ENCODE results near the gene XPR1.

The XPR1 gene

GRCh38 chr1:180757657-180758056, 125.8 kb downstream of the XPR1 start:
- Histone ChIP-seq H4K20me1 (ENCODE audit: low read depth, low read length) (no peaks in the 10 kb centered on the region), H3K36me3 (ENCODE audit: low read length) (no peaks in the 10 kb centered on the region), H3K4me3 (ENCODE audit: insufficient read depth, low read length, poor library complexity, severe bottlenecking) (no peak overlapping the region), H3F3A (ENCODE audit: insufficient read depth) (no peaks in the 10 kb centered on the region), H3K27ac (ENCODE audit: low read depth, low read length) (no peak overlapping the region), H2AFZ (ENCODE audit: low read depth, low read length, severe bottlenecking) (no peak overlapping the region), H3K9me3 (ENCODE audit: insufficient read depth, low read length) (no peaks in the 10 kb centered on the region), H3K9me2 (replicated peaks; ENCODE audit: insufficient read depth, low read length) (no peaks in the 10 kb centered on the region), H3K4me2 (ENCODE audit: low read depth, low read length, poor library complexity, severe bottlenecking) (no peak overlapping the region), H3K27me3 (ENCODE audit: low read length) (no peaks in the 10 kb centered on the region), H3K79me2 (ENCODE audit: insufficient read depth, low read length) (no peaks in the 10 kb centered on the region), H3K9ac (ENCODE audit: low read length) (no peak overlapping the region)
- TF ChIP-seq CTCF (IDR thresholded peaks at IDR 0.05; ENCODE audit: insufficient read depth, low read length, poor library complexity, severe bottlenecking) (no peak), EZH2phosphoT487 (conservative IDR thresholded peaks at IDR 0.05; ENCODE audit: low read length) (no peak)

- Histone ChIP-seq H3K4me3 (ENCODE audit: insufficient read depth, low read length, poor library complexity, severe bottlenecking) (no peak overlapping the region), H3K79me2 (ENCODE audit: insufficient read depth, low read length) (no peaks in the 10 kb centered on the region), H3K9me3 (ENCODE audit: insufficient read depth, low read length) (no peaks in the 10 kb centered on the region), H3K9ac (ENCODE audit: low read length) (no peak overlapping the region), H3K4me2 (ENCODE audit: low read depth, low read length, poor library complexity, severe bottlenecking) (no peak overlapping the region), H4K20me1 (ENCODE audit: low read depth, low read length) (no peaks in the 10 kb centered on the region), H2AFZ (ENCODE audit: low read depth, low read length, severe bottlenecking) (no peak overlapping the region), H3K27ac (ENCODE audit: low read depth, low read length) (no peak overlapping the region), H3F3A (ENCODE audit: insufficient read depth) (no peaks in the 10 kb centered on the region), H3K36me3 (ENCODE audit: low read length) (no peaks in the 10 kb centered on the region), H3K27me3 (ENCODE audit: low read length) (no peaks in the 10 kb centered on the region), H3K9me2 (replicated peaks; ENCODE audit: insufficient read depth, low read length) (no peaks in the 10 kb centered on the region)
- TF ChIP-seq EZH2phosphoT487 (conservative IDR thresholded peaks at IDR 0.05; ENCODE audit: low read length) (no peak), CTCF (IDR thresholded peaks at IDR 0.05; ENCODE audit: insufficient read depth, low read length, poor library complexity, severe bottlenecking) (no peak)
These were observed 131.0 kb downstream of the XPR1 start for GRCh38 chr1:180762796-180763195.

DNA sequence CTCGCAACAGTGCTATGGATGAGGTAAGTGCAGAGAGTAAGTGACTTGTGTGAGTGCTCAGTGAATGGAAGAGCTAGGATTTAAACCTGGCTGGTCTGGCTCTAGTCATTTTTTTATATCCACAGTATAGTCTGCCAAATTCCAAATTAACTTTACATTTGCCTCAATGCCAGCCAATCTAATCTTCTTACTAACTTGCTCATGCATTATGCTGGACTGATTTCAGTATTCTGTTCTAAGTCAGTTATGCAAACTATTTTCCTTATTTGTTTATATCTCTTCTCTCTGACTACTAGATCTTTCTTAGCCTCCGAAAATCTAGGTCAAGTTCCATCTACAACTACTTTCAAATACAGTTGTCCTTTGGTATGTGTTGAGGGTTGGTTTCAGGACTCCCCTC, 133.3 kb downstream of the XPR1 start:
- Histone ChIP-seq H3K36me3 (ENCODE audit: low read length) (no peaks in the 10 kb centered on the region), H3K9me2 (replicated peaks; ENCODE audit: insufficient read depth, low read length) (no peaks in the 10 kb centered on the region), H3K4me2 (ENCODE audit: low read depth, low read length, poor library complexity, severe bottlenecking) (no peak overlapping the region), H2AFZ (ENCODE audit: low read depth, low read length, severe bottlenecking) (no peak overlapping the region), H3K27me3 (ENCODE audit: low read length) (no peaks in the 10 kb centered on the region), H3F3A (ENCODE audit: insufficient read depth) (no peaks in the 10 kb centered on the region), H3K9me3 (ENCODE audit: insufficient read depth, low read length) (no peaks in the 10 kb centered on the region), H3K27ac (ENCODE audit: low read depth, low read length) (no peak overlapping the region), H3K9ac (ENCODE audit: low read length) (no peak overlapping the region), H4K20me1 (ENCODE audit: low read depth, low read length) (0 out of 2 replicates have a peak, but pooled peaks cover 5% of the 10 kb centered on the region), H3K79me2 (ENCODE audit: insufficient read depth, low read length) (no peaks in the 10 kb centered on the region), H3K4me3 (ENCODE audit: insufficient read depth, low read length, poor library complexity, severe bottlenecking) (no peak overlapping the region)
- TF ChIP-seq EZH2phosphoT487 (conservative IDR thresholded peaks at IDR 0.05; ENCODE audit: low read length) = no peak
- TF ChIP-seq CTCF (IDR thresholded peaks at IDR 0.05; ENCODE audit: insufficient read depth, low read length, poor library complexity, severe bottlenecking) = no peak
